A549 treated with RU486 at 1 μM for 4 hours (cell line): Measurements from ENCODE around the gene DUSP12. TPM values are rescaled to one million over a fixed set of nuclear protein-coding genes. Genes with fewer than 3 reads are reported as not detected.

ENCODE experiments used
- total RNA-seq: library from RNA; stranded (reverse); fragments of 200-300 nt; extraction: Qiagen RNA extraction; gene quantifications from 5 replicates; pipeline ENCODE4 v1.2.3, GENCODE V29; 2022; ENCODE audit warnings: low read depth

Gene DUSP12, protein sequence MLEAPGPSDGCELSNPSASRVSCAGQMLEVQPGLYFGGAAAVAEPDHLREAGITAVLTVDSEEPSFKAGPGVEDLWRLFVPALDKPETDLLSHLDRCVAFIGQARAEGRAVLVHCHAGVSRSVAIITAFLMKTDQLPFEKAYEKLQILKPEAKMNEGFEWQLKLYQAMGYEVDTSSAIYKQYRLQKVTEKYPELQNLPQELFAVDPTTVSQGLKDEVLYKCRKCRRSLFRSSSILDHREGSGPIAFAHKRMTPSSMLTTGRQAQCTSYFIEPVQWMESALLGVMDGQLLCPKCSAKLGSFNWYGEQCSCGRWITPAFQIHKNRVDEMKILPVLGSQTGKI
- 38.0 to 55.3 TPM (median 48.3 TPM) in 5 replicates for total RNA-seq

DNA sequence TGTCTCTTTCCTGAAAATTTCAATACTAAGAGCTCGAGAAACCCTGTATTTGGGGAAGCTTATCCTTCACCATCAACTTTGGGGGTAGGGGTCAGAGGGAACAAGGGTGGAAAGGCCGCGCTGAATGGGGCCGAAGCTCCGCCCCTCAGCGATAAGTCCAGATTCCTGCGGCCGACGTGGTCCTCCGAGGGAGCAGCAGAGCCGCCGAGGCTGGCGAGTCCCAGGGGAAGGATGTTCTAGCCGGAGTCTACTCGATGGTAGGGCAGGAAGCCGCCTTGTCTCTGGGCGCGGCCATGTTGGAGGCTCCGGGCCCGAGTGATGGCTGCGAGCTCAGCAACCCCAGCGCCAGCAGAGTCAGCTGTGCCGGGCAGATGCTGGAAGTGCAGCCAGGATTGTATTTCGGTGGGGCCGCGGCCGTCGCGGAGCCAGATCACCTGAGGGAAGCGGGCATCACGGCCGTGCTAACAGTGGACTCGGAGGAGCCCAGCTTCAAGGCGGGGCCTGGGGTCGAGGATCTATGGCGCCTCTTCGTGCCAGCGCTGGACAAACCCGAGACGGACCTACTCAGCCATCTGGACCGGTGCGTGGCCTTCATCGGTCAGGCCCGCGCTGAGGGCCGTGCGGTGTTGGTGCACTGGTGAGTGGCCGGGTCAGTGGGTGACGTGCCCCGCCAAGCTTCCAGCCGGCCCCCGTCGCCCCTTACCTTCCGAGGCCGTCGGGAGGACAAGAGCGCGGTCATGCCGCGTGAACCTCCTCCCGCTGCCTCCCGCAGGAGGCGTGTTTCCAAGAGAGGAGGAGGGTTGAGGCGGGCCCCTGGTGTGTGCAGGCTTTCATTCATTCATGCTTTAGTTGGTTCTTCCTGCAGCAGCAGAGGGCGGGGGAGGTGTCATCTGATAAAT is at the start of gene DUSP12:
TSS of gene DUSP12 (plus strand) at position 278 of the 899 bp plus-strand sequence. CDS start at position 294, 16 bp downstream.

DNA sequence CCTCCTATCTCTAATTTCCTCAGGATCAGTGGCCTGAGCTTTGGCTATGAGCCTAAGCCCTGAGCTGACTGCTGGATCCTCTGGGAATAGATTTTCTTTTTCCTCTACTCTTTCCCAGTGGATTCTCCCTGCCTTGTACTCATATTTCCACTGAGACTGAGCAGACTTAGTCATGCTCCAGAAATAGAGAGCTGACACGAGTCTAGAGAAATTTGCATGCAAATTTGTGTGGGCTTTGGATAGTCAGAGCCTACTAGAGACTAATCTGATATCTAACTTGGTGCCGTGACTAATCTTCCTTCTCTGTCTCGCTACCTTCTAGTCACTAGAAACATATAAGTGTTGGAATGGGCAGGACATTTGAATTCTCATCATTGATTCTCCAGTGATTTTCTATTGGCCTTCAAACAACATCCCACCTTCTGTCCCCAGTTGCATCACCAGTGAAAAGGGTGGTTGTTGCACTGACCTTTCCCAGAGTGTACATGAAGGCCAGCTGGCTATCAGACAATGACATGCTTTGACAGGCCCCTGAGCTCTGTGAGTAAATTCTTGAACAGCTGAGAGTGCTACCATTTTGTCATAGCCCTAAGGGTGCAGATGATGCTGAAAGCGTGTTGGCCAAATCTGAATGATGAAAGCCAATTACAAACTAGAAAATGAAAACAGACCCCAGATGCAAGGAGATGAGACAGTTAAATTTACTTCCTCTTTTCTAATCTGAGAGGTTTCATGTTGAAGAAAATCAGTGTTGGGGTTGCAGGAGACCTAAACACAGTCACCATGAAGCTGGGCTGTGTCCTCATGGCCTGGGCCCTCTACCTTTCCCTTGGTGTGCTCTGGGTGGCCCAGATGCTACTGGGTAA is 42.9 kb upstream of the DUSP12 start, which contains the start of gene FCRLA:
TSS of gene FCRLA (plus strand) at position 748 of the 866 bp plus-strand sequence. CDS start at position 784, 36 bp downstream.

DNA sequence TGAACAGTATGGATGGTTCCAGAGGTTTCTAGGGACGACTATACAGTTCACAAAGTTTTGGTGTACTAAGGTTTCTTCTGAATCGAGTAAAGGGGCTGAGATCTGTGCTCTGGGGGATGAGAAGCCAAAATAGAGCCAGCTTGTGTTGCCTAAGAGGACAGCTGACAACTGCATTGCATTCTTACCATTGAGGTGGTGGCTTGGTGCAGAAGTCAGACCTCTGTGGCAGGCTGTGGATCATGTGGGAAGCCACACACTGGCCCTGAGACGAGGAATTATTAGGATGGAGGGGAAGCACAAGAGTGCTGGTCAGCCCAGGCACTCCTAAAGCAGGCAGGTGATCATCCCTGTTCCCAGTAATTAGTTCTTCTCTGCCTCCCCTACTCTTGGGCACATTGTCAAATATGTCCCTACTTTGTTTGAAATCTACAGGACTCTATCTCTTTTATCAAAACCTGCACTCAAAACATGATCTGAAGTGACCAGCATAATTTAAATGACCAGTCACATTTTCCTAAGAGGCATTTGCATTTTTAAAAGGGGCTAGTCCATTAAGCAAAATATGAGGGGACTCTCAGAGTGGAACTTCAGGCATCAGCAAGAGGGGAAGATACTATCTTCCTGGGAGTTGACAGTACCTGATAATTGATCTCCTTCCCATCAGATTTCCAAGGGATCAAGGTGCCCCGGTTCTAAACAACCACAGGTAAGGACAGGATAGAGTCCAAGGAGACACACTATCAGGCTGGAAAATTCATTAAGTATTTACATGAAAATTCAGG is 28.4 kb upstream of the DUSP12 start, which contains the start of gene FCRLB:
TSS of gene FCRLB (plus strand) at position 589 of the 782 bp plus-strand sequence. CDS start 1,129 bp downstream, outside the sequence.

DNA sequence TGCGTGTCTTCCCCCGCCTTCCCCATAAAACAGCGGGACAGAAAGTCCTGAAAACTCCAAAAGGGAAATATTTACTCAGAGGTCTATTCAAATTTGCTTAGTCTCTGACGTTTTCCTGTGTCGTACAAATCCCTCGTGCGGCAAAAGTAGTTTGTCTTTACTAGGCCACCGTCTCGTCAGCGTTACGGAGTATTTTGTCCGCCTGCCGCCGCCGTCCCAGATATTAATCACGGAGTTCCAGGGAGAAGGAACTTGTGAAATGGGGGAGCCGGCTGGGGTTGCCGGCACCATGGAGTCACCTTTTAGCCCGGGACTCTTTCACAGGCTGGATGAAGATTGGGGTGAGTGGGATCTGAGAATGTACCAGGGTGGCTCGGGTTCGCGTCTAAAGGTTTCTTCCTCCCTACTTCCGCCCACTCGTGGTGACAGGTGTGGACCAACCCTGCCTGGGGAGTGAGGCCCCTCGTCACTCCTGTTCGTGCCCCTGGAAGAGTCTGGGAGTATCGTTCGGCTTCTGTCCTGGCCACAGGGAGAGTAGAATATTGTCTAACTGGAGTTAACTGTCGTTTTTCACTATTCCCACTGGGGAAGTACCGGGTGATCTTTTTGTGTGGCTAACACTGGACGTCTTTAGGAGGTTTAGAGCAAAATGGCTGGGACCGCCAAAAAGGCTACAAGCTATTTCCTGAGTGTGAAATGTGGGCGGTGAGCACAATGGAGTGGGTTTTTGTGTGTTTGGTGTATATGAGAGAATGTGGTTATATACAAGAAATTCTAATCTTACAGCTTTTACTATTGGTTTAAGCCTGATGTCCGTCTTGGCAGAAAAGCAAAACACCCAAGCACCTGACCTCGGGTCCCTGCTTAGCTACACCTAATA is 16.8 kb downstream of the DUSP12 start, which contains the start of gene ATF6:
TSS of gene ATF6 (plus strand) at position 219 of the 880 bp plus-strand sequence. CDS start at position 260, 41 bp downstream.

Other genes starting within 250 kb of the DUSP12 start
- gene FCGR2A, start 244.3 kb upstream of the DUSP12 start, total RNA-seq: not detected in 5 replicates
- 1.3 to 8.1 TPM (median 2.0 TPM) in 5 replicates for gene HSPA6, start 225.2 kb upstream of the DUSP12 start, total RNA-seq
- not detected in 5 replicates for gene FCGR3A, start 200.0 kb upstream of the DUSP12 start, total RNA-seq
- gene FCGR3B, start 118.6 kb upstream of the DUSP12 start, total RNA-seq: not detected in 5 replicates
- not detected in 5 replicates for gene FCGR2B, start 86.6 kb upstream of the DUSP12 start, total RNA-seq
- not detected in 5 replicates for gene FCRLA, start 42.6 kb upstream of the DUSP12 start, total RNA-seq
- 1.5 to 2.3 TPM (median 2.0 TPM) in 5 replicates for gene FCRLB, start 28.2 kb upstream of the DUSP12 start, total RNA-seq
- 12.0 to 13.4 TPM (median 12.6 TPM) in 5 replicates for gene ATF6, start 16.5 kb downstream of the DUSP12 start, total RNA-seq